Activated CD8-positive, alpha-beta T cell treated with anti-CD3 and anti-CD28 coated beads, Interleukin-2, amount 10 ng/mL, durations not matched to agents 7 days and 5 days (primary cell): ENCODE data around the gene NAALADL2. TPM values are rescaled to one million over a fixed set of nuclear protein-coding genes. Genes with fewer than 3 reads are reported as not detected.
"Not testable (repeated sequence)": the region's sequence is repeated elsewhere in the genome, so short reads cannot be mapped to it uniquely, and the experiment has no call there.

Experiments used
- ATAC-seq: fragments of 150-1000 bp; cut with Tn5 transposase; one replicate; pipeline ENCODE4 v1.10.0; 2021; ENCODE audit warnings: moderate library complexity
- CTCF ChIA-PET: fragments of 350-600 bp; sonication (Branson Sonifier 250); formaldehyde crosslinking; loops from one replicate; lab custom pipeline; 2021; ENCODE audit warnings: antibody characterized with exemption; lab: Charles Lee
- POLR2A ChIA-PET: fragments of 350-600 bp; sonication (Branson Sonifier 250); formaldehyde crosslinking; loops from one replicate; lab custom pipeline; 2021; ENCODE audit warnings: antibody characterized with exemption; lab: Charles Lee
- DNase-seq: peaks from one replicate; pipeline ENCODE4 v3.0.0-alpha.2; 2020
- H3K27ac Mint-ChIP-seq: one replicate; pipeline ENCODE4 v1.8.0; 2021; ENCODE audit warnings: mild to moderate bottlenecking, mixed read lengths
- H3K27me3 Mint-ChIP-seq: one replicate; pipeline ENCODE4 v1.8.0; 2021; ENCODE audit warnings: low read depth, mixed read lengths
- H3K36me3 Mint-ChIP-seq: one replicate; pipeline ENCODE4 v1.8.0; 2021; ENCODE audit warnings: low read depth, mixed read lengths
- H3K4me1 Mint-ChIP-seq: one replicate; pipeline ENCODE4 v1.8.0; 2021; ENCODE audit warnings: low read depth, mixed read lengths
- H3K4me3 Mint-ChIP-seq: one replicate; pipeline ENCODE4 v1.8.0; 2021; ENCODE audit warnings: mild to moderate bottlenecking, mixed read lengths
- H3K9me3 Mint-ChIP-seq: one replicate; pipeline ENCODE4 v1.8.0; 2022; ENCODE audit warnings: mixed read lengths; ENCODE audit not compliant: insufficient read depth
- total RNA-seq, 2 experiments: library from RNA; stranded (reverse); gene quantifications; one replicate each; pipeline ENCODE4 v1.2.3, GENCODE V29; 2021

NAALADL2 gene
- total RNA-seq, 2 experiments from 2014 or later = 0.39 to 0.47 TPM

GRCh38 chr3:175161291-175161690, 302.2 kb downstream of the NAALADL2 start:
- Mint-ChIP-seq H3K36me3 (no peaks in the 10 kb centered on the region), H3K27ac (no peak overlapping the region), H3K27me3 (no peaks in the 10 kb centered on the region), H3K9me3 (no peaks in the 10 kb centered on the region), H3K4me3 (no peak overlapping the region), H3K4me1 (no peaks in the 10 kb centered on the region)
- DNase-seq (no peak), ATAC-seq (no peak)
- POLR2A ChIA-PET = no interaction called here
- CTCF ChIA-PET = no interaction called here

- no peaks in the 10 kb centered on the region for H3K27me3 Mint-ChIP-seq
- no peak overlapping the region for H3K4me3 Mint-ChIP-seq
- CTCF ChIA-PET = no interaction called here
- no peaks in the 10 kb centered on the region for H3K36me3 Mint-ChIP-seq
- no peaks in the 10 kb centered on the region for H3K9me3 Mint-ChIP-seq
- no peak for DNase-seq
- no peak for ATAC-seq
- H3K4me1 Mint-ChIP-seq = no peaks in the 10 kb centered on the region
- POLR2A ChIA-PET = no interaction called here
- no peak overlapping the region for H3K27ac Mint-ChIP-seq
These were observed 304.6 kb downstream of the NAALADL2 start for GRCh38 chr3:175163686-175164085.

- DNase-seq, H3K27ac Mint-ChIP-seq, H3K4me1 Mint-ChIP-seq, CTCF ChIA-PET, POLR2A ChIA-PET, H3K4me3 Mint-ChIP-seq, H3K36me3 Mint-ChIP-seq, H3K9me3 Mint-ChIP-seq, H3K27me3 Mint-ChIP-seq, ATAC-seq: not testable (repeated sequence)
These were observed 314.0 kb downstream of the NAALADL2 start for GRCh38 chr3:175173117-175173516.

- Mint-ChIP-seq H3K9me3 (no peaks in the 10 kb centered on the region), H3K4me1 (no peaks in the 10 kb centered on the region), H3K4me3 (no peak overlapping the region), H3K36me3 (no peaks in the 10 kb centered on the region), H3K27ac (no peak overlapping the region), H3K27me3 (no peaks in the 10 kb centered on the region)
- DNase-seq (no peak), ATAC-seq (no peak)
- ChIA-PET POLR2A (no interaction called here), CTCF (no interaction called here)
These were observed 317.4 kb downstream of the NAALADL2 start for GRCh38 chr3:175176556-175176955.

GRCh38 chr3:175179055-175179454, 319.9 kb downstream of the NAALADL2 start:
- CTCF ChIA-PET = no interaction called here

GRCh38 chr3:175184392-175184791, 325.3 kb downstream of the NAALADL2 start:
- Mint-ChIP-seq H3K27ac (no peak overlapping the region), H3K9me3 (no peaks in the 10 kb centered on the region), H3K4me1 (no peaks in the 10 kb centered on the region), H3K36me3 (no peaks in the 10 kb centered on the region), H3K27me3 (no peaks in the 10 kb centered on the region), H3K4me3 (no peak overlapping the region)
- DNase-seq (no peak), ATAC-seq (no peak)
- POLR2A ChIA-PET = no interaction called here
- CTCF ChIA-PET = interaction anchor here (0.7 kb wide), 1 partner anchor 85 kb away, joined by 4 read pairs; no protein-coding TSS in a partner anchor

More at GRCh38 chr3:175179055-175179454, 319.9 kb downstream of the NAALADL2 start:
- Mint-ChIP-seq H3K36me3 (no peaks in the 10 kb centered on the region), H3K27me3 (no peaks in the 10 kb centered on the region), H3K9me3 (no peaks in the 10 kb centered on the region), H3K4me1 (no peaks in the 10 kb centered on the region), H3K4me3 (no peak overlapping the region), H3K27ac (no peak overlapping the region)
- DNase-seq = no peak
- ATAC-seq = no peak
- POLR2A ChIA-PET = no interaction called here

- ChIA-PET POLR2A (no interaction called here), CTCF (no interaction called here)
- H3K27me3 Mint-ChIP-seq = no peaks in the 10 kb centered on the region
- H3K9me3 Mint-ChIP-seq = no peaks in the 10 kb centered on the region
- H3K27ac Mint-ChIP-seq = no peak overlapping the region
- H3K4me1 Mint-ChIP-seq = no peaks in the 10 kb centered on the region
- DNase-seq (no peak), ATAC-seq (no peak)
- H3K36me3 Mint-ChIP-seq = no peaks in the 10 kb centered on the region
- no peak overlapping the region for H3K4me3 Mint-ChIP-seq
These were observed 326.8 kb downstream of the NAALADL2 start for GRCh38 chr3:175185903-175186302.

- Mint-ChIP-seq H3K27ac (no peak overlapping the region), H3K9me3 (no peaks in the 10 kb centered on the region)
These were observed 327.4 kb downstream of the NAALADL2 start for GRCh38 chr3:175186511-175186910.

GRCh38 chr3:175187586-175187985, 328.5 kb downstream of the NAALADL2 start:
- ATAC-seq = no peak
- Mint-ChIP-seq H3K4me1 (no peaks in the 10 kb centered on the region), H3K36me3 (no peaks in the 10 kb centered on the region), H3K27me3 (no peaks in the 10 kb centered on the region), H3K27ac (no peak overlapping the region), H3K4me3 (no peak overlapping the region), H3K9me3 (no peaks in the 10 kb centered on the region)
- POLR2A ChIA-PET = no interaction called here
- CTCF ChIA-PET = no interaction called here
- no peak for DNase-seq

More at GRCh38 chr3:175186511-175186910, 327.4 kb downstream of the NAALADL2 start:
- Mint-ChIP-seq H3K4me1 (no peaks in the 10 kb centered on the region), H3K4me3 (no peak overlapping the region), H3K27me3 (no peaks in the 10 kb centered on the region), H3K36me3 (no peaks in the 10 kb centered on the region)
- POLR2A ChIA-PET = no interaction called here
- CTCF ChIA-PET = no interaction called here
- no peak for DNase-seq
- ATAC-seq = no peak

GRCh38 chr3:175192536-175192935, 333.4 kb downstream of the NAALADL2 start:
- DNase-seq = no peak
- H3K27me3 Mint-ChIP-seq = no peaks in the 10 kb centered on the region
- CTCF ChIA-PET = no interaction called here
- no peak for ATAC-seq
- no peak overlapping the region for H3K27ac Mint-ChIP-seq
- no peaks in the 10 kb centered on the region for H3K36me3 Mint-ChIP-seq
- no peak overlapping the region for H3K4me3 Mint-ChIP-seq
- H3K4me1 Mint-ChIP-seq = no peaks in the 10 kb centered on the region
- H3K9me3 Mint-ChIP-seq = no peaks in the 10 kb centered on the region
- POLR2A ChIA-PET = no interaction called here

- Mint-ChIP-seq H3K36me3 (no peaks in the 10 kb centered on the region), H3K4me3 (no peak overlapping the region), H3K4me1 (no peaks in the 10 kb centered on the region), H3K27ac (no peak overlapping the region), H3K27me3 (no peaks in the 10 kb centered on the region), H3K9me3 (no peaks in the 10 kb centered on the region)
- ATAC-seq (no peak), DNase-seq (no peak)
- CTCF ChIA-PET = no interaction called here
- POLR2A ChIA-PET = no interaction called here
These were observed 334.8 kb downstream of the NAALADL2 start for GRCh38 chr3:175193815-175194518.

GRCh38 chr3:175198991-175199783, 340.1 kb downstream of the NAALADL2 start:
- DNase-seq = no peak
- CTCF ChIA-PET = no interaction called here
- POLR2A ChIA-PET = no interaction called here

More at GRCh38 chr3:175198991-175199783, 340.1 kb downstream of the NAALADL2 start:
- no peak for ATAC-seq
- H3K4me1 Mint-ChIP-seq = no peaks in the 10 kb centered on the region
- no peaks in the 10 kb centered on the region for H3K27me3 Mint-ChIP-seq
- no peak overlapping the region for H3K4me3 Mint-ChIP-seq
- H3K36me3 Mint-ChIP-seq = no peaks in the 10 kb centered on the region
- H3K27ac Mint-ChIP-seq = no peak overlapping the region
- peaks cover 6% of the 10 kb centered on the region for H3K9me3 Mint-ChIP-seq
